K562 (cell line): Measurements from ENCODE around the gene RABL2A. TPM values are rescaled to one million over a fixed set of nuclear protein-coding genes. Genes with fewer than 3 reads are reported as not detected.
"Not testable (repeated sequence)": the region's sequence is repeated elsewhere in the genome, so short reads cannot be mapped to it uniquely, and the experiment has no call there.

ENCODE experiments used
- ATAC-seq: fragments of 200-7000 bp; cut with Tn5 transposase; 3 replicates; pipeline ENCODE4 v1.9.1; 2020; ENCODE audit warnings: moderate library complexity
- BruUV-seq: library from RNA; stranded (reverse); fragments of 400-500 nt; replicated peaks from 2 replicates; lab custom pipeline; 2021; lab: Mats Ljungman, UMichigan
- CTCF ChIA-PET: fragments of 300-600 bp; formaldehyde crosslinking; extraction: SDS; loops from one replicate; lab custom pipeline; 2021; ENCODE audit warnings: low intra/inter-chr PET ratio; lab: Yijun Ruan, JAX
- POLR2A ChIA-PET: fragments of 300-600, 350-650 bp; sonication (Branson Sonifier 250); formaldehyde crosslinking; extraction: SDS; loops from one replicate; lab custom pipeline; 2021; ENCODE audit warnings: antibody characterized with exemption, inconsistent platforms; lab: Yijun Ruan, JAX
- DNase-seq, 4 experiments: peaks; one replicate each; pipeline versions ENCODE4 v3.0.0 to v3.0.0-alpha.2; 2011 to 2018; ENCODE audit warnings: low spot score in 3 of 4, mixed read lengths in 3 of 4; ENCODE audit errors: extremely low read depth in 1 of 4
- FAIRE-seq: peaks from 2 replicates; lab custom pipeline; 2011; peaks lifted over from hg19 to GRCh38; lab: Jason Lieb, UNC
- H2AFZ ChIP-seq: 2 replicates; pipeline ENCODE4 v1.6.0; 2011; ENCODE audit warnings: low read depth, low read length, control low read depth, inconsistent platforms
- H3K27ac ChIP-seq: fragments of 200-600 bp; 3 replicates; pipeline ENCODE4 v1.8.0; 2011; ENCODE audit warnings: low read depth, mild to moderate bottlenecking, control low read depth, inconsistent platforms, low read length, moderate library complexity, mixed read lengths; ENCODE audit errors: extremely low read depth
- H3K27me3 ChIP-seq, 2 experiments: fragments of 300-600 bp in 1 of 2; 2 replicates in 1 of 2; 3 replicates in 1 of 2; pipeline versions ENCODE4 v1.6.0 to v1.8.0; 2011; ENCODE audit warnings: inconsistent platforms in 2 of 2, low read length in 2 of 2, mild to moderate bottlenecking in 1 of 2, mixed read lengths in 1 of 2, moderate library complexity in 1 of 2; ENCODE audit not compliant: control insufficient read depth in 2 of 2, insufficient read depth in 2 of 2
- H3K36me3 ChIP-seq: fragments of 300-600 bp; 3 replicates; pipeline ENCODE4 v1.8.0; 2011; ENCODE audit warnings: mild to moderate bottlenecking, low read length, inconsistent platforms; ENCODE audit not compliant: control insufficient read depth, insufficient read depth
- H3K4me1 ChIP-seq, 2 experiments: fragments of 200-600 bp in 1 of 2; replicated peaks in 1 of 2; 2 replicates in 1 of 2; 3 replicates in 1 of 2; pipeline versions ENCODE4 v1.5.1 to v1.8.0; 2011; ENCODE audit warnings: inconsistent platforms in 2 of 2, low read length in 2 of 2, mild to moderate bottlenecking in 1 of 2, mixed read lengths in 1 of 2, moderate library complexity in 1 of 2; ENCODE audit not compliant: control insufficient read depth in 2 of 2, insufficient read depth in 2 of 2
- H3K4me2 ChIP-seq: 2 replicates; pipeline ENCODE4 v1.6.1; 2011; ENCODE audit warnings: low read length, control low read depth, inconsistent platforms, mixed read lengths; ENCODE audit not compliant: insufficient read depth
- H3K4me3 ChIP-seq: fragments of 200-600 bp; sonication (generic), shearing (Covaris generic); 2 replicates; pipeline ENCODE4 v1.5.1; 2016; ENCODE audit warnings: control low read depth, inconsistent platforms
- H3K79me2 ChIP-seq: fragments of 200-600 bp; 3 replicates; pipeline ENCODE4 v1.8.0; 2011; ENCODE audit warnings: low read length, inconsistent platforms; ENCODE audit not compliant: control insufficient read depth, insufficient read depth
- H3K9ac ChIP-seq, 2 experiments: 2 replicates each; pipeline versions ENCODE4 v1.6.0 to v1.6.1; 2011; ENCODE audit warnings: low read depth in 2 of 2, low read length in 2 of 2, control low read depth in 1 of 2, inconsistent platforms in 1 of 2, mild to moderate bottlenecking in 1 of 2, mixed read lengths in 1 of 2; ENCODE audit not compliant: insufficient read depth in 1 of 2
- H3K9me1 ChIP-seq: one replicate; pipeline ENCODE4 v1.6.0; 2011; ENCODE audit warnings: inconsistent platforms, mild to moderate bottlenecking, low read length, moderate library complexity; ENCODE audit not compliant: control insufficient read depth, insufficient read depth
- H3K9me3 ChIP-seq: replicated peaks from 2 replicates; pipeline ENCODE4 v1.5.1; 2011; ENCODE audit warnings: low read depth, low read length, inconsistent platforms; ENCODE audit not compliant: control insufficient read depth, insufficient read depth
- H4K20me1 ChIP-seq: replicated peaks from 2 replicates; pipeline ENCODE4 v1.6.1; 2011; ENCODE audit warnings: low read length, inconsistent platforms, mixed read lengths; ENCODE audit not compliant: control insufficient read depth, insufficient read depth
- FOSL1 ChIP-seq: fragments of 200-800 bp; sonication (Bioruptor generic); conservative IDR thresholded peaks from 2 replicates; pipeline ENCODE4 v1.6.1; 2016; ENCODE audit warnings: missing genetic modification characterization, missing compliant biosample characterization
- ZNF175 ChIP-seq: fragments of 200-800 bp; sonication (Bioruptor generic); IDR thresholded peaks from 2 replicates; pipeline ENCODE4 v1.6.1; 2016; ENCODE audit warnings: low read depth, mild to moderate bottlenecking, missing genetic modification characterization, missing compliant biosample characterization
- ZNF395 ChIP-seq: fragments of 200-800 bp; sonication (Bioruptor generic); IDR thresholded peaks from 2 replicates; pipeline ENCODE4 v1.6.1; 2017; ENCODE audit warnings: missing genetic modification characterization, missing compliant biosample characterization
- ZNF589 ChIP-seq: fragments of 200-800 bp; sonication (Bioruptor generic); IDR thresholded peaks from 2 replicates; pipeline ENCODE4 v1.6.1; 2016; ENCODE audit warnings: low read depth, missing genetic modification characterization, missing compliant biosample characterization
- WGBS: fragments of 100-300 bp; shearing (Covaris generic); methylation state at CpG from one replicate; pipeline ENCODE4 v1.1.6; 2016; ENCODE audit warnings: low coverage, mixed read lengths; ENCODE audit not compliant: insufficient coverage; ENCODE audit errors: missing lambda C conversion rate; 5-methylcytosine and 5-hydroxymethylcytosine counted together
- in situ Hi-C: fragments of 300-500 bp; cut with MboI; formaldehyde crosslinking; loops from 4 replicates; pipeline ENCODE4 v1.15.0; 2018; ENCODE audit warnings: inconsistent platforms, mixed read lengths
- intact Hi-C: fragments of 100-400 bp; cut with micrococcal nuclease; formaldehyde crosslinking; loops from 2 replicates; pipeline ENCODE4 v1.14.2; 2022
- polyA plus RNA-seq, 8 experiments: library from polyadenylated mRNA; depleted of rRNA in 4 of 8; stranded (reverse) in 5 of 8; unstranded in 3 of 8; fragments of >200 nt; fragmentation: Nextera tagmentation in 2 of 8; fragmentation: Illumina TruSeq in 1 of 8; extraction: Ambion mirVana in 2 of 8; extraction: Trizol in 1 of 8; gene quantifications; 2 replicates each; pipeline versions ENCODE4 v1.2.1 to v1.2.3, GENCODE V29; 2011 to 2014; ENCODE audit warnings: inconsistent platforms in 1 of 8, missing spikeins in 1 of 8
- total RNA-seq, 7 experiments: library from RNA; depleted of rRNA in 6 of 7; stranded (reverse); fragments of >200 nt in 6 of 7; fragmentation: Illumina TruSeq in 2 of 7; extraction: Trizol in 2 of 7; gene quantifications; 2 replicates each; pipeline versions ENCODE4 v1.2.1 to v1.2.3, GENCODE V29; 2011 to 2021; ENCODE audit warnings: low replicate concordance in 1 of 7

The RABL2A gene
- total and polyA plus RNA-seq, 9 of the 15 experiments (the other 6 are each of a cell fraction or from before 2014, with no cell fraction given): 0.27 to 5.8 (median 3.2) TPM

DNA sequence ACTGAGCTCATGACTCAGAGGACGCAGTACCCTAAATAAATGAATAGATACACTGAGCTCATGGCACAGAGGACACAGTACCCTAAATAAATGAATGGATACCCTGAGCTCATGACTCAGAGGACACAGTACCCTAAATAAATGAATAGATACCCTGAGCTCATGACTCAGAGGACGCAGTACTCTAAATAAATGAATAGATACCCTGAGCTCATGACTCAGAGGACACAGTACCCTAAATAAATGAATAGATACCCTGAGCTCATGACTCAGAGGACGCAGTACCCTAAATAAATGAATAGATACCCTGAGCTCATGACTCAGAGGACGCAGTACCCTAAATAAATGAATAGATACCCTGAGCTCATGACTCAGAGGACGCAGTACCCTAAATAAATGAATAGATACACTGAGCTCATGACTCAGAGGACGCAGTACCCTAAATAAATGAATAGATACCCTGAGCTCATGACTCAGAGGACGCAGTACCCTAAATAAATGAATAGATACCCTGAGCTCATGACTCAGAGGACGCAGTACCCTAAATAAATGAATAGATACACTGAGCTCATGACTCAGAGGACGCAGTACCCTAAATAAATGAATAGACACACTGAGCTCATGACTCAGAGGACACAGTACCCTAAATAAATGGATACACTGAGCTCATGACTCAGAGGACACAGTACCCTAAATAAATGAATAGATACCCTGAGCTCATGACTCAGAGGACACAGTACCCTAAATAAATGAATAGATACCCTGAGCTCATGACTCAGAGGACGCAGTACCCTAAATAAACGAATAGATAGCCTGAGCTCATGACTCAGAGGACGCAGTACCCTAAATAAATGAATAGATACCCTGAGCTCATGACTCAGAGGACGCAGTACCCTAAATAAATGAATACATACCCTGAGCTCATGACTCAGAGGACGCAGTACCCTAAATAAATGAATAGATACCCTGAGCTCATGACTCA, 24.1 kb downstream of the RABL2A start:
- in situ Hi-C loops, FAIRE-seq, CTCF ChIA-PET: not testable (repeated sequence)

More for the DNA sequence above, 24.1 kb downstream of the RABL2A start:
- H3K9me1 ChIP-seq, DNase-seq, H2AFZ ChIP-seq, ATAC-seq, H3K4me3 ChIP-seq, BruUV-seq, H3K27ac ChIP-seq, intact Hi-C loops, H3K4me2 ChIP-seq, POLR2A ChIA-PET, H4K20me1 ChIP-seq, H3K9ac ChIP-seq, H3K36me3 ChIP-seq, H3K79me2 ChIP-seq, H3K4me1 ChIP-seq, H3K9me3 ChIP-seq, H3K27me3 ChIP-seq: not testable (repeated sequence)
- WGBS: 17% methylated on average over 6 of the region's 14 CpGs
- TF ChIP-seq ZNF175 (CRISPR knock-in tag) (0 out of 2 replicates have a peak, but pooled peaks have one; percentile 56), FOSL1 (peak; percentile 70), ZNF395 (CRISPR knock-in tag) (peak; percentile 54; the same call in 1 of the 2 replicates), ZNF589 (CRISPR knock-in tag) (peak; percentile 44; the same call in 1 of the 2 replicates)
- TF ChIP-seq, all 486 proteins: peak for 4; not testable (repeated sequence) for 482
